HepG2 (cell line): ENCODE results near the gene MIA. TPM values are rescaled to one million over a fixed set of nuclear protein-coding genes. Genes with fewer than 3 reads are reported as not detected.

ENCODE experiments used
- ATAD3A ChIP-seq: sonication (generic); formaldehyde crosslinking; IDR thresholded peaks from 2 replicates; pipeline ENCODE4 v1.4.0; 2020; ENCODE audit warnings: missing genetic modification reagents
- BRCA1 ChIP-seq: sonication (generic); formaldehyde crosslinking; IDR thresholded peaks from 2 replicates; pipeline ENCODE4 v1.4.0; 2020; ENCODE audit warnings: missing genetic modification reagents
- FOSL1 ChIP-seq: sonication (generic); formaldehyde crosslinking; IDR thresholded peaks from 2 replicates; pipeline ENCODE4 v1.9.0; 2021; ENCODE audit warnings: missing genetic modification reagents, borderline replicate concordance
- MAFK ChIP-seq, 2 experiments: IDR thresholded peaks in 1 of 2; conservative IDR thresholded peaks in 1 of 2; 2 replicates each; pipeline ENCODE4 v1.6.1; 2011; ENCODE audit warnings: improper control_type of control experiment in 2 of 2, low read length in 2 of 2
- MNT ChIP-seq: fragments of 450-650 bp; IDR thresholded peaks from 2 replicates; pipeline ENCODE4 v1.6.1; 2016
- MTA3 ChIP-seq: sonication (generic); formaldehyde crosslinking; IDR thresholded peaks from 2 replicates; pipeline ENCODE4 v1.4.0; 2020; ENCODE audit warnings: missing genetic modification reagents
- NFATC3 ChIP-seq: sonication (generic); formaldehyde crosslinking; IDR thresholded peaks from 2 replicates; pipeline ENCODE4 v1.5.1; 2020; ENCODE audit warnings: mild to moderate bottlenecking, missing genetic modification reagents
- NFE2L2 ChIP-seq: fragments of 150-350 bp; IDR thresholded peaks from 2 replicates; pipeline ENCODE4 v1.6.1; 2014; ENCODE audit warnings: low read length
- NKX3-1 ChIP-seq: sonication (generic); formaldehyde crosslinking; IDR thresholded peaks from 2 replicates; pipeline ENCODE4 v1.5.0; 2020; ENCODE audit warnings: missing genetic modification reagents
- NRL ChIP-seq: sonication (generic); formaldehyde crosslinking; IDR thresholded peaks from 2 replicates; pipeline ENCODE4 v1.5.0; 2020; ENCODE audit warnings: missing genetic modification reagents, mild to moderate bottlenecking, moderate library complexity, borderline replicate concordance
- PHF21A ChIP-seq: sonication (generic); formaldehyde crosslinking; IDR thresholded peaks from 2 replicates; pipeline ENCODE4 v1.5.0; 2020; ENCODE audit warnings: mild to moderate bottlenecking, missing genetic modification reagents
- RELA ChIP-seq: sonication (generic); formaldehyde crosslinking; IDR thresholded peaks from 2 replicates; pipeline ENCODE4 v1.4.0; 2020; ENCODE audit warnings: missing genetic modification reagents
- RNF2 ChIP-seq: fragments of 450-650 bp; conservative IDR thresholded peaks from 2 replicates; pipeline ENCODE4 v1.6.1; 2016; ENCODE audit warnings: low read depth
- ZNF12 ChIP-seq: sonication (generic); formaldehyde crosslinking; IDR thresholded peaks from 2 replicates; pipeline ENCODE4 v1.5.0; 2020; ENCODE audit warnings: missing genetic modification reagents
- ZNF263 ChIP-seq: sonication (generic); formaldehyde crosslinking; IDR thresholded peaks from 2 replicates; pipeline ENCODE4 v1.4.0; 2020; ENCODE audit warnings: missing genetic modification reagents
- ZNF333 ChIP-seq: sonication (generic); formaldehyde crosslinking; IDR thresholded peaks from 2 replicates; pipeline ENCODE4 v1.4.0; 2020; ENCODE audit warnings: mild to moderate bottlenecking, missing genetic modification reagents, borderline replicate concordance
- ZNF510 ChIP-seq: sonication (generic); formaldehyde crosslinking; IDR thresholded peaks from 2 replicates; pipeline ENCODE4 v1.4.0; 2020; ENCODE audit warnings: low read depth, mild to moderate bottlenecking, missing genetic modification reagents
- ZNF7 ChIP-seq: IDR thresholded peaks from 2 replicates; pipeline ENCODE4 v1.6.1; 2016; ENCODE audit warnings: missing biosample characterization, missing genetic modification reagents
- ZNF703 ChIP-seq: sonication (generic); formaldehyde crosslinking; IDR thresholded peaks from 2 replicates; pipeline ENCODE4 v1.5.1; 2020; ENCODE audit warnings: missing genetic modification reagents, mild to moderate bottlenecking, moderate library complexity, borderline replicate concordance
- ZSCAN12 ChIP-seq: sonication (generic); formaldehyde crosslinking; IDR thresholded peaks from 2 replicates; pipeline ENCODE4 v1.9.0; 2021; ENCODE audit warnings: mild to moderate bottlenecking, missing genetic modification reagents
- ZSCAN22 ChIP-seq: sonication (generic); formaldehyde crosslinking; IDR thresholded peaks from 2 replicates; pipeline ENCODE4 v1.4.0; 2020; ENCODE audit warnings: mild to moderate bottlenecking, missing genetic modification reagents
- polyA plus RNA-seq, 8 experiments: library from polyadenylated mRNA; depleted of rRNA in 3 of 8; stranded (reverse) in 7 of 8; unstranded in 1 of 8; fragments of >200 nt; fragmentation: Illumina TruSeq in 4 of 8; extraction: Trizol in 4 of 8; gene quantifications; 2 replicates each; pipeline versions ENCODE4 v1.2.1 to v1.2.3, GENCODE V29; 2011 to 2016; ENCODE audit warnings: low read depth in 4 of 8, missing spikeins in 1 of 8, mixed read lengths in 1 of 8; ENCODE audit not compliant: insufficient read depth in 1 of 8
- total RNA-seq, 5 experiments: library from RNA; depleted of rRNA; stranded (reverse); fragments of >200 nt; fragmentation: Illumina TruSeq; extraction: Trizol; gene quantifications; 2 replicates each; pipeline ENCODE4 v1.2.3, GENCODE V29; 2016; ENCODE audit warnings: low read depth in 1 of 5
- TF ChIP-seq, protein P1 (sequence below): sonication (generic); formaldehyde crosslinking; IDR thresholded peaks from 2 replicates; pipeline ENCODE4 v1.4.0; 2020; ENCODE audit warnings: missing genetic modification reagents, borderline replicate concordance

MIA gene
- total and polyA plus RNA-seq, 2 of the 13 experiments (the other 11 are each of a cell fraction or from before 2014, with no cell fraction given) = 0.61 TPM; not detected in 1

DNA sequence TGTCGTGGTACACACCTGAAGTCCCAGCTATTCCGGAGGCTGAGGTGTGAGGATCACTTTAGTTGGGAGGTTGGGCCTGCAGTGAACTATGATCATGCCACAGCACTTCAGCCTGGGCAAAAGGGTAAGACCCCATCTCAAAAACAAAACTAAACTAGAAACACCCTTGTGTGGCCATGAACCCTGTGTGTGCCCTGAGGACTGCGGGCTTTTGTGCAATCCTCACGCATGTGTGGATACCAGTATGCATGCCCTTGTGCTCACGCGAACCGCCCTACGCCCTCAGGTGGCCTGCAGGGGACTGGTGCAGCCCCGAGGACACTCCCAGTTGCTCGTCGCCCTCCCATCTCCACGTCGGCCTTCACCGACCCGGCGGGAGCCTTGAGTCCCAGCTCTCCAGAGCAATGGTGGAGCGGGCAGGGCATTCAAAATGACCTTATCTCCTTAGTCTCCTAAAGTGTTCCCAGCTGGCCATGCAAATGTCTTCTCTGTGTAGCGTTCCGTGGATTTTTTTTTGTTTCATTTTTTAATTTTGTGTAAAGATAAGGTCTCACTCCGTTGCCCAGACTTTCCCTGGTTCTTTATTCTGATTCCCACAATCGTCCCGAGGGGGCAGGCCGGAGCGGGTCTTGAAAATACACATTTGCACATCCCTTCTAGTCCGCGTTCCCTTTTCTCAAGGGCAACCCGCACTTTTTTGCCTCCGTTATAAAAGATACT is 22.8 kb downstream of the MIA start (continued):
- TF ChIP-seq, protein P1, sequence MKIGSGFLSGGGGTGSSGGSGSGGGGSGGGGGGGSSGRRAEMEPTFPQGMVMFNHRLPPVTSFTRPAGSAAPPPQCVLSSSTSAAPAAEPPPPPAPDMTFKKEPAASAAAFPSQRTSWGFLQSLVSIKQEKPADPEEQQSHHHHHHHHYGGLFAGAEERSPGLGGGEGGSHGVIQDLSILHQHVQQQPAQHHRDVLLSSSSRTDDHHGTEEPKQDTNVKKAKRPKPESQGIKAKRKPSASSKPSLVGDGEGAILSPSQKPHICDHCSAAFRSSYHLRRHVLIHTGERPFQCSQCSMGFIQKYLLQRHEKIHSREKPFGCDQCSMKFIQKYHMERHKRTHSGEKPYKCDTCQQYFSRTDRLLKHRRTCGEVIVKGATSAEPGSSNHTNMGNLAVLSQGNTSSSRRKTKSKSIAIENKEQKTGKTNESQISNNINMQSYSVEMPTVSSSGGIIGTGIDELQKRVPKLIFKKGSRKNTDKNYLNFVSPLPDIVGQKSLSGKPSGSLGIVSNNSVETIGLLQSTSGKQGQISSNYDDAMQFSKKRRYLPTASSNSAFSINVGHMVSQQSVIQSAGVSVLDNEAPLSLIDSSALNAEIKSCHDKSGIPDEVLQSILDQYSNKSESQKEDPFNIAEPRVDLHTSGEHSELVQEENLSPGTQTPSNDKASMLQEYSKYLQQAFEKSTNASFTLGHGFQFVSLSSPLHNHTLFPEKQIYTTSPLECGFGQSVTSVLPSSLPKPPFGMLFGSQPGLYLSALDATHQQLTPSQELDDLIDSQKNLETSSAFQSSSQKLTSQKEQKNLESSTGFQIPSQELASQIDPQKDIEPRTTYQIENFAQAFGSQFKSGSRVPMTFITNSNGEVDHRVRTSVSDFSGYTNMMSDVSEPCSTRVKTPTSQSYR (CRISPR knock-in tag) = peak; percentile 62; the same call in 1 of the 2 replicates
- TF ChIP-seq FOSL1 = no peak
- no peak for TF ChIP-seq RELA (CRISPR knock-in tag)
- no peak for TF ChIP-seq BRCA1 (CRISPR knock-in tag)
- no peak for TF ChIP-seq NFATC3
- no peak for TF ChIP-seq ZNF333 (CRISPR knock-in tag)
- no peak for TF ChIP-seq MTA3
- no peak for TF ChIP-seq NFE2L2
- peak; percentile 44 for TF ChIP-seq ZNF510 (CRISPR knock-in tag)
- TF ChIP-seq ZSCAN22 (CRISPR knock-in tag) = no peak
- 0 out of 2 replicates have a peak, but pooled peaks have one; percentile 75 for TF ChIP-seq ZSCAN12 (CRISPR knock-in tag)
- no peak for TF ChIP-seq ZNF703 (CRISPR knock-in tag)
- TF ChIP-seq ZNF263 (CRISPR knock-in tag) = peak; percentile 41; the same call in 1 of the 2 replicates
- TF ChIP-seq RNF2 = peak; percentile 79; the same call in 1 of the 2 replicates
- TF ChIP-seq MNT = no peak
- no peak for TF ChIP-seq MAFK (conservative IDR thresholded peaks at IDR 0.05 in 1 of 2, IDR thresholded peaks at IDR 0.05 in 1 of 2; ENCODE audit: low read length in 2 of 2)
- TF ChIP-seq ZNF7 = no peak
- peak; percentile 52; the same call in 1 of the 2 replicates for TF ChIP-seq ZNF12 (CRISPR knock-in tag)
- TF ChIP-seq PHF21A (CRISPR knock-in tag) = 0 out of 2 replicates have a peak, but pooled peaks have one; percentile 34
- 0 out of 2 replicates have a peak, but pooled peaks have one; percentile 51 for TF ChIP-seq ATAD3A (CRISPR knock-in tag)
- no peak for TF ChIP-seq NRL (CRISPR knock-in tag)
- 0 out of 2 replicates have a peak, but pooled peaks have one; percentile 45 for TF ChIP-seq NKX3-1 (CRISPR knock-in tag)
